Stomach (tissue), 4 donors: ENCODE results near the gene DGCR8.

Source experiments
- POLR2A ChIP-seq, 4 donors: fragments of 450-650 bp; IDR thresholded peaks; one replicate each; pipeline ENCODE4 v1.6.1; 2016; ENCODE audit warnings: antibody characterized with exemption in 4 of 4, control low read depth in 2 of 4, mild to moderate bottlenecking in 1 of 4, moderate library complexity in 1 of 4
- POLR2AphosphoS5 ChIP-seq, 3 donors: sonication (generic); formaldehyde crosslinking; IDR thresholded peaks; one replicate each; pipeline ENCODE4 v1.6.1; 2016; ENCODE audit warnings: antibody characterized with exemption in 3 of 3
- TF ChIP-seq, protein P1 (sequence below), 7 experiments: fragments of 450-650 bp in 4 of 7; fragments of 200-600 bp in 3 of 7; sonication (generic) in 3 of 7; IDR thresholded peaks; one replicate each; pipeline ENCODE4 v1.5.1; 2016 to 2019; ENCODE audit warnings: antibody characterized with exemption in 7 of 7, control low read depth in 2 of 7, mild to moderate bottlenecking in 1 of 7

DNA sequence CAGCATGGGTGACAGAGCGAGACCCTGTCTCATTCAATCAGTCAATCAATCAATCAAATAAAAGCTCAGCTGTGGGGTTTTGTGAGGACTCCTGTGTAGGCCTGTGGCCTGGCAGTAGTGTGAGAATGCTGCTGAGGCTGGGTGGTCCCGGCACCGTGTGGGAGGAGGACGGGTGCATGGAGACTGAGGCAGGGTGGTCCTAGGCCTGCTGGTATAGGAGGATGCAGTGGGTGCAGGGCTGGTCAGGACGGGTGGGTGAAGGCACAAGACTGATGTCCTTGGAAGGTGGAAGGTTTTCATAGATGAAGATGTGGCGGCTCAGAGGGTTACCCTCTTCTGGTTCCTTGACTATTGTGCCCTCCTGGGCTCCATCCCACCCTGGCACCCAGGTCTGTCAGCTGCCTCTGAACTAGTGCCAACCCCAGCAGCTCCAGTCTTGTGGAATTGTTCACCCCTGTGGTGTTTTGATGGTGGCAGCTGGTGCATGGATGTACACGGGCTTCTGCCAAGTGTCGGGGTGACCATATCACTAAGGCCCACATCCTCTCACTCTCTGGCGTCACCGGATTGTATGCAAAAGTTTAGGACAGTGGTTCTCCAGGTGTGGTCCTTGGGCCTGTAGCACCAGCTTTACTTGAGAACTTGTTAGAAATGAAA lies 35.4 kb upstream of the DGCR8 start:
- TF ChIP-seq POLR2A (IDR thresholded peaks at IDR 0.05) (no peak), POLR2AphosphoS5 (IDR thresholded peaks at IDR 0.05) (no peak)
- TF ChIP-seq, protein P1, sequence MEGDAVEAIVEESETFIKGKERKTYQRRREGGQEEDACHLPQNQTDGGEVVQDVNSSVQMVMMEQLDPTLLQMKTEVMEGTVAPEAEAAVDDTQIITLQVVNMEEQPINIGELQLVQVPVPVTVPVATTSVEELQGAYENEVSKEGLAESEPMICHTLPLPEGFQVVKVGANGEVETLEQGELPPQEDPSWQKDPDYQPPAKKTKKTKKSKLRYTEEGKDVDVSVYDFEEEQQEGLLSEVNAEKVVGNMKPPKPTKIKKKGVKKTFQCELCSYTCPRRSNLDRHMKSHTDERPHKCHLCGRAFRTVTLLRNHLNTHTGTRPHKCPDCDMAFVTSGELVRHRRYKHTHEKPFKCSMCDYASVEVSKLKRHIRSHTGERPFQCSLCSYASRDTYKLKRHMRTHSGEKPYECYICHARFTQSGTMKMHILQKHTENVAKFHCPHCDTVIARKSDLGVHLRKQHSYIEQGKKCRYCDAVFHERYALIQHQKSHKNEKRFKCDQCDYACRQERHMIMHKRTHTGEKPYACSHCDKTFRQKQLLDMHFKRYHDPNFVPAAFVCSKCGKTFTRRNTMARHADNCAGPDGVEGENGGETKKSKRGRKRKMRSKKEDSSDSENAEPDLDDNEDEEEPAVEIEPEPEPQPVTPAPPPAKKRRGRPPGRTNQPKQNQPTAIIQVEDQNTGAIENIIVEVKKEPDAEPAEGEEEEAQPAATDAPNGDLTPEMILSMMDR (IDR thresholded peaks at IDR 0.05): no peak
